ENCODE data around the gene STARD3. TPM values are rescaled to one million over a fixed set of nuclear protein-coding genes. Genes with fewer than 3 reads are reported as not detected.

STARD3 gene
- total and polyA plus RNA-seq, 2 of the 13 experiments (the other 11 are each of a cell fraction or from before 2014, with no cell fraction given) = 34.6 to 100 TPM

DNA sequence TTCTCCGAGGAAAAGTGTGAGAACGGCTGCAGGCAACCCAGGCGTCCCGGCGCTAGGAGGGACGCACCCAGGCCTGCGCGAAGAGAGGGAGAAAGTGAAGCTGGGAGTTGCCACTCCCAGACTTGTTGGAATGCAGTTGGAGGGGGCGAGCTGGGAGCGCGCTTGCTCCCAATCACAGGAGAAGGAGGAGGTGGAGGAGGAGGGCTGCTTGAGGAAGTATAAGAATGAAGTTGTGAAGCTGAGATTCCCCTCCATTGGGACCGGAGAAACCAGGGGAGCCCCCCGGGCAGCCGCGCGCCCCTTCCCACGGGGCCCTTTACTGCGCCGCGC, 62.8 kb downstream of the STARD3 start, which contains the start of gene ERBB2 (continued):
- peak; percentile 85; the same call in 1 of the 2 replicates for TF ChIP-seq MAZ (IDR thresholded peaks at IDR 0.05; ENCODE audit: borderline replicate concordance, low read depth, low read length)
- peak; percentile 87 for TF ChIP-seq MAZ (CRISPR knock-in tag; IDR thresholded peaks at IDR 0.05; ENCODE audit: low read depth)
- TF ChIP-seq, protein P1, sequence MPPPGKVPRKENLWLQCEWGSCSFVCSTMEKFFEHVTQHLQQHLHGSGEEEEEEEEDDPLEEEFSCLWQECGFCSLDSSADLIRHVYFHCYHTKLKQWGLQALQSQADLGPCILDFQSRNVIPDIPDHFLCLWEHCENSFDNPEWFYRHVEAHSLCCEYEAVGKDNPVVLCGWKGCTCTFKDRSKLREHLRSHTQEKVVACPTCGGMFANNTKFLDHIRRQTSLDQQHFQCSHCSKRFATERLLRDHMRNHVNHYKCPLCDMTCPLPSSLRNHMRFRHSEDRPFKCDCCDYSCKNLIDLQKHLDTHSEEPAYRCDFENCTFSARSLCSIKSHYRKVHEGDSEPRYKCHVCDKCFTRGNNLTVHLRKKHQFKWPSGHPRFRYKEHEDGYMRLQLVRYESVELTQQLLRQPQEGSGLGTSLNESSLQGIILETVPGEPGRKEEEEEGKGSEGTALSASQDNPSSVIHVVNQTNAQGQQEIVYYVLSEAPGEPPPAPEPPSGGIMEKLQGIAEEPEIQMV (CRISPR knock-in tag; IDR thresholded peaks at IDR 0.05; ENCODE audit: low read depth) = no peak
- TF ChIP-seq, protein P2, sequence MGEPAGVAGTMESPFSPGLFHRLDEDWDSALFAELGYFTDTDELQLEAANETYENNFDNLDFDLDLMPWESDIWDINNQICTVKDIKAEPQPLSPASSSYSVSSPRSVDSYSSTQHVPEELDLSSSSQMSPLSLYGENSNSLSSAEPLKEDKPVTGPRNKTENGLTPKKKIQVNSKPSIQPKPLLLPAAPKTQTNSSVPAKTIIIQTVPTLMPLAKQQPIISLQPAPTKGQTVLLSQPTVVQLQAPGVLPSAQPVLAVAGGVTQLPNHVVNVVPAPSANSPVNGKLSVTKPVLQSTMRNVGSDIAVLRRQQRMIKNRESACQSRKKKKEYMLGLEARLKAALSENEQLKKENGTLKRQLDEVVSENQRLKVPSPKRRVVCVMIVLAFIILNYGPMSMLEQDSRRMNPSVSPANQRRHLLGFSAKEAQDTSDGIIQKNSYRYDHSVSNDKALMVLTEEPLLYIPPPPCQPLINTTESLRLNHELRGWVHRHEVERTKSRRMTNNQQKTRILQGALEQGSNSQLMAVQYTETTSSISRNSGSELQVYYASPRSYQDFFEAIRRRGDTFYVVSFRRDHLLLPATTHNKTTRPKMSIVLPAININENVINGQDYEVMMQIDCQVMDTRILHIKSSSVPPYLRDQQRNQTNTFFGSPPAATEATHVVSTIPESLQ (CRISPR knock-in tag; conservative IDR thresholded peaks at IDR 0.05) = no peak
- TF ChIP-seq CCDC6 (CRISPR knock-in tag; IDR thresholded peaks at IDR 0.05) = no peak
- no peak for TF ChIP-seq ZNF382 (CRISPR knock-in tag; IDR thresholded peaks at IDR 0.05; ENCODE audit: borderline replicate concordance)
- no peak for TF ChIP-seq HNRNPLL (IDR thresholded peaks at IDR 0.05; ENCODE audit: low read depth, low read length, poor library complexity, severe bottlenecking)
- TF ChIP-seq PHF8 (CRISPR knock-in tag; IDR thresholded peaks at IDR 0.05) = no peak; the same call in 1 of the 2 replicates
- TF ChIP-seq, protein P3, sequence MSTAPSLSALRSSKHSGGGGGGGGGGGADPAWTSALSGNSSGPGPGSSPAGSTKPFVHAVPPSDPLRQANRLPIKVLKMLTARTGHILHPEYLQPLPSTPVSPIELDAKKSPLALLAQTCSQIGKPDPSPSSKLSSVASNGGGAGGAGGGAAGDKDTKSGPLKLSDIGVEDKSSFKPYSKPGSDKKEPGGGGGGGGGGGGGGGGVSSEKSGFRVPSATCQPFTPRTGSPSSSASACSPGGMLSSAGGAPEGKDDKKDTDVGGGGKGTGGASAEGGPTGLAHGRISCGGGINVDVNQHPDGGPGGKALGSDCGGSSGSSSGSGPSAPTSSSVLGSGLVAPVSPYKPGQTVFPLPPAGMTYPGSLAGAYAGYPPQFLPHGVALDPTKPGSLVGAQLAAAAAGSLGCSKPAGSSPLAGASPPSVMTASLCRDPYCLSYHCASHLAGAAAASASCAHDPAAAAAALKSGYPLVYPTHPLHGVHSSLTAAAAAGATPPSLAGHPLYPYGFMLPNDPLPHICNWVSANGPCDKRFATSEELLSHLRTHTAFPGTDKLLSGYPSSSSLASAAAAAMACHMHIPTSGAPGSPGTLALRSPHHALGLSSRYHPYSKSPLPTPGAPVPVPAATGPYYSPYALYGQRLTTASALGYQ (CRISPR knock-in tag; IDR thresholded peaks at IDR 0.05) = no peak
- TF ChIP-seq, protein P4, sequence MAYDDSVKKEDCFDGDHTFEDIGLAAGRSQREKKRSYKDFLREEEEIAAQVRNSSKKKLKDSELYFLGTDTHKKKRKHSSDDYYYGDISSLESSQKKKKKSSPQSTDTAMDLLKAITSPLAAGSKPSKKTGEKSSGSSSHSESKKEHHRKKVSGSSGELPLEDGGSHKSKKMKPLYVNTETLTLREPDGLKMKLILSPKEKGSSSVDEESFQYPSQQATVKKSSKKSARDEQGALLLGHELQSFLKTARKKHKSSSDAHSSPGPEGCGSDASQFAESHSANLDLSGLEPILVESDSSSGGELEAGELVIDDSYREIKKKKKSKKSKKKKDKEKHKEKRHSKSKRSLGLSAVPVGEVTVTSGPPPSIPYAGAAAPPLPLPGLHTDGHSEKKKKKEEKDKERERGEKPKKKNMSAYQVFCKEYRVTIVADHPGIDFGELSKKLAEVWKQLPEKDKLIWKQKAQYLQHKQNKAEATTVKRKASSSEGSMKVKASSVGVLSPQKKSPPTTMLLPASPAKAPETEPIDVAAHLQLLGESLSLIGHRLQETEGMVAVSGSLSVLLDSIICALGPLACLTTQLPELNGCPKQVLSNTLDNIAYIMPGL (CRISPR knock-in tag; IDR thresholded peaks at IDR 0.05; ENCODE audit: borderline replicate concordance in 1 of 2, low read depth in 1 of 2) = peak in 1 of 2 experiments; percentile 63; a peak in 3 of 4 replicates
- TF ChIP-seq CENPX (CRISPR knock-in tag; IDR thresholded peaks at IDR 0.05) = no peak
- peak; percentile 81; the same call in 1 of the 2 replicates for TF ChIP-seq KDM4B (CRISPR knock-in tag; IDR thresholded peaks at IDR 0.05)
- TF ChIP-seq ZSCAN22 (CRISPR knock-in tag; IDR thresholded peaks at IDR 0.05) = no peak
- no peak for TF ChIP-seq ZSCAN29 (CRISPR knock-in tag; conservative IDR thresholded peaks at IDR 0.05)
- TF ChIP-seq MIER2 (CRISPR knock-in tag; IDR thresholded peaks at IDR 0.05) = peak; percentile 11; the same call in 1 of the 2 replicates
- TF ChIP-seq, protein P5, sequence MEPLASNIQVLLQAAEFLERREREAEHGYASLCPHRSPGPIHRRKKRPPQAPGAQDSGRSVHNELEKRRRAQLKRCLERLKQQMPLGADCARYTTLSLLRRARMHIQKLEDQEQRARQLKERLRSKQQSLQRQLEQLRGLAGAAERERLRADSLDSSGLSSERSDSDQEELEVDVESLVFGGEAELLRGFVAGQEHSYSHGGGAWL (CRISPR knock-in tag; IDR thresholded peaks at IDR 0.05) = no peak
- TF ChIP-seq RXRB (CRISPR knock-in tag; IDR thresholded peaks at IDR 0.05; ENCODE audit: borderline replicate concordance) = peak; percentile 43; the same call in 1 of the 2 replicates
- TF ChIP-seq CC2D1A (CRISPR knock-in tag; IDR thresholded peaks at IDR 0.05) = no peak
- no peak for TF ChIP-seq IKZF4 (CRISPR knock-in tag; IDR thresholded peaks at IDR 0.05; ENCODE audit: borderline replicate concordance, low read depth, not compliant biosample characterization)
- no peak; the same call in 1 of the 2 replicates for TF ChIP-seq ZNF709 (CRISPR knock-in tag; IDR thresholded peaks at IDR 0.05)
- TF ChIP-seq ZNF296 (CRISPR knock-in tag; conservative IDR thresholded peaks at IDR 0.05) = 0 out of 2 replicates have a peak, but pooled peaks have one; percentile 5
- TF ChIP-seq EP300 (IDR thresholded peaks at IDR 0.05; ENCODE audit: low read depth in 2 of 2, low read length in 2 of 2) = no peak
- no peak for TF ChIP-seq EP300 (CRISPR knock-in tag; IDR thresholded peaks at IDR 0.05; ENCODE audit: borderline replicate concordance)

Measured in HepG2 (cell line).